ENCODE data around the gene ACP7.

DNA sequence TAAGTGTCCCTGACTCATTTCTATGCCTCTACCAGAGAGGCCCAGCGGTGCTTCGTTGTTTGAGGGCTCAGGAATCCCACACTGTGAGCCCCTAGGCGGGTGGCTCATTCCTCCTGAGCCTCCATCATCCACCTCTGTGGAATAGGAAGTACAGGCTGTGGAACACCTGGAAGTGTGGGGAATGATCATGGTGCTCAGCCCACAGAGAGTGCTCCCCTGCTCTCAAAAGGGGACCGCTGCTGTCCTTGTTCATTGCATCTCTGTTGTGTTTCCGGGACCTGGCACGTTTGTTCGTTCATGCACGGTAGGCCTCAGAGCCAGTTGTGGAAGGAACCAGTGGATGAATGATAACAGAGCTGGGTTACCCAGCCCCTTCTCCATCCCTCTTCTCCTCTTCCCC is 1.2 kb downstream of the ACP7 start:
- TF ChIP-seq, protein P1, sequence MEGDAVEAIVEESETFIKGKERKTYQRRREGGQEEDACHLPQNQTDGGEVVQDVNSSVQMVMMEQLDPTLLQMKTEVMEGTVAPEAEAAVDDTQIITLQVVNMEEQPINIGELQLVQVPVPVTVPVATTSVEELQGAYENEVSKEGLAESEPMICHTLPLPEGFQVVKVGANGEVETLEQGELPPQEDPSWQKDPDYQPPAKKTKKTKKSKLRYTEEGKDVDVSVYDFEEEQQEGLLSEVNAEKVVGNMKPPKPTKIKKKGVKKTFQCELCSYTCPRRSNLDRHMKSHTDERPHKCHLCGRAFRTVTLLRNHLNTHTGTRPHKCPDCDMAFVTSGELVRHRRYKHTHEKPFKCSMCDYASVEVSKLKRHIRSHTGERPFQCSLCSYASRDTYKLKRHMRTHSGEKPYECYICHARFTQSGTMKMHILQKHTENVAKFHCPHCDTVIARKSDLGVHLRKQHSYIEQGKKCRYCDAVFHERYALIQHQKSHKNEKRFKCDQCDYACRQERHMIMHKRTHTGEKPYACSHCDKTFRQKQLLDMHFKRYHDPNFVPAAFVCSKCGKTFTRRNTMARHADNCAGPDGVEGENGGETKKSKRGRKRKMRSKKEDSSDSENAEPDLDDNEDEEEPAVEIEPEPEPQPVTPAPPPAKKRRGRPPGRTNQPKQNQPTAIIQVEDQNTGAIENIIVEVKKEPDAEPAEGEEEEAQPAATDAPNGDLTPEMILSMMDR (IDR thresholded peaks at IDR 0.05; ENCODE audit: low read length) = no peak
- no peak for TF ChIP-seq EZH2 (IDR thresholded peaks at IDR 0.05; ENCODE audit: borderline replicate concordance, low read length)

Data from OCI-LY1 (cell line).